ENCODE measurements around the gene SCFD2.

DNA sequence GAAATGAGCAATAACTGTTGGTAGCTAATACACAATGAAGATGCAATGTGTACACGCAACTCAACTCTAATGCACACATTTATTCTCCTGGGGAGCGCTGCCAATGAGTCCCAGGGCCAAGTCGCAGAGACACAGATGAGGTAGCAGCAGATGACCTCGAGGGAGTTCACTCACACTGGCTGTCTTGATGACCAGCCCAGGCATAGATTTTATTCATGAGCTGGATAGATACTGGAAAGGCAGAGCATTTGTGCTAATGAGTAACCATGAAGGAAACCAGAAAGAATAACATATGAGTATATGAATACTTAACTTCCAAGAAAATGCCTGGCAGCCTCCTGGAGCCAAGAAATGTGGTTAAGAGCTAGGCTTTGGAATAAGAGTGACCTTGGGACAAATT, 461.4 kb downstream of the SCFD2 start:
- TF ChIP-seq EP300 (IDR thresholded peaks at IDR 0.05; ENCODE audit: low read depth) = no peak
- TF ChIP-seq CTCF (IDR thresholded peaks at IDR 0.05) = no peak
- TF ChIP-seq POLR2AphosphoS5 (IDR thresholded peaks at IDR 0.05) = no peak
- TF ChIP-seq POLR2A (IDR thresholded peaks at IDR 0.05) = no peak
